NT2/D1 (cell line): ENCODE results near the gene TLX1.

Source experiments
- DNase-seq: peaks from one replicate; pipeline ENCODE4 v3.0.0-alpha.2; 2011; ENCODE audit warnings: low read depth, low spot score
- H3K27me3 ChIP-seq: 2 replicates; pipeline ENCODE4 v1.6.0; 2011; ENCODE audit warnings: mild to moderate bottlenecking; ENCODE audit not compliant: insufficient read length, insufficient read depth
- H3K36me3 ChIP-seq: 2 replicates; pipeline ENCODE4 v1.6.1; 2011; ENCODE audit warnings: mild to moderate bottlenecking, low read length, mixed read lengths; ENCODE audit not compliant: insufficient read depth, insufficient read length
- H3K4me1 ChIP-seq: 2 replicates; pipeline ENCODE4 v1.5.1; 2011; ENCODE audit not compliant: insufficient read depth, insufficient read length
- H3K4me3 ChIP-seq: 2 replicates; pipeline ENCODE4 v1.5.1; 2011; ENCODE audit warnings: low read depth; ENCODE audit not compliant: insufficient read length
- H3K9ac ChIP-seq: 2 replicates; pipeline ENCODE4 v1.6.0; 2011; ENCODE audit warnings: low read depth; ENCODE audit not compliant: insufficient read length
- H3K9me3 ChIP-seq: 2 replicates; pipeline ENCODE4 v1.5.1; 2011; ENCODE audit warnings: mild to moderate bottlenecking, low read length; ENCODE audit not compliant: insufficient read depth
- SUZ12 ChIP-seq: IDR thresholded peaks from 2 replicates; pipeline ENCODE4 v1.6.1; 2011; ENCODE audit not compliant: insufficient read length, insufficient read depth; ENCODE audit errors: extremely low read depth
- YY1 ChIP-seq: IDR thresholded peaks from 2 replicates; pipeline ENCODE4 v1.6.1; 2011; ENCODE audit not compliant: insufficient read length, insufficient read depth
- ZNF274 ChIP-seq: IDR thresholded peaks from 2 replicates; pipeline ENCODE4 v1.6.1; 2011; ENCODE audit warnings: mild to moderate bottlenecking, low read depth, low read length

Gene TLX1

DNA sequence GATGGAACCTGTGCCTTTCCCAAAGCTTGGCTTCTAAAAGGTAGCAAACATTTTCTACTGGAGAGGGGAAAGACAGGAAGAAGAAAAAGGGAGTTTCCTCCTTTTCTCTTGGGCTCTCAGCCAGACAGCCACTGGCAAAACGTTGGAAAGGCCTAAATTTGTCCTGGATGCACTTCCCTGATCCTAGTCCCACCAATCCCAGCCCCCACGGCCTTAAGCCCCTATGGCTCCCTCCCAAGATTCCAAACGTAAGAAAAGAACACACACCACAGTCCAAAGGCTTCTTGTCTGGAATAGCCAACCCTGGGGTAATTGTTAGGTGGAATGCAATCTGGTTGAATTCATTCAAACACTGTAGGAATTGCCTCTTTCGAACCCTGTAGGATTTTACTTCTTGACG is 959 bp upstream of the TLX1 start:
- TF ChIP-seq SUZ12 = no peak
- no peak for TF ChIP-seq YY1
- TF ChIP-seq ZNF274 = no peak
- DNase-seq = no peak
- H3K4me3 ChIP-seq = no peak overlapping the region
- peaks cover 98% of the 10 kb centered on the region for H3K27me3 ChIP-seq
- H3K9ac ChIP-seq = no peak overlapping the region
- H3K4me1 ChIP-seq = peaks cover 10% of the 10 kb centered on the region
- no peaks in the 10 kb centered on the region for H3K9me3 ChIP-seq
- no peaks in the 10 kb centered on the region for H3K36me3 ChIP-seq

- peaks cover 98% of the 10 kb centered on the region for H3K27me3 ChIP-seq
- H3K36me3 ChIP-seq = no peaks in the 10 kb centered on the region
- H3K4me1 ChIP-seq = peaks cover 17% of the 10 kb centered on the region
- peak overlapping the region; percentile 4 for H3K4me3 ChIP-seq
- TF ChIP-seq SUZ12 (no peak), ZNF274 (no peak), YY1 (no peak)
- H3K9me3 ChIP-seq = no peaks in the 10 kb centered on the region
- no peak for DNase-seq
- no peak overlapping the region for H3K9ac ChIP-seq
These were observed 999 bp downstream of the TLX1 start for GRCh38 chr10:101131962-101132635.

- no peak for TF ChIP-seq YY1
- peak; percentile 41 for TF ChIP-seq SUZ12
- TF ChIP-seq ZNF274 = no peak
- Histone ChIP-seq H3K27me3 (peaks cover 99% of the 10 kb centered on the region), H3K36me3 (no peaks in the 10 kb centered on the region), H3K9ac (no peak overlapping the region), H3K4me3 (no peak overlapping the region), H3K4me1 (peaks cover 17% of the 10 kb centered on the region), H3K9me3 (no peaks in the 10 kb centered on the region)
- DNase-seq = no peak
These were observed 1.8 kb downstream of the TLX1 start for GRCh38 chr10:101132636-101133473.

GRCh38 chr10:101133489-101134298 is 2.6 kb downstream of the TLX1 start:
- TF ChIP-seq YY1 (no peak), SUZ12 (peak; percentile 46)
- no peaks in the 10 kb centered on the region for H3K36me3 ChIP-seq
- peak overlapping the region; percentile 56 for H3K9ac ChIP-seq
- no peaks in the 10 kb centered on the region for H3K9me3 ChIP-seq
- H3K27me3 ChIP-seq = peaks cover 99% of the 10 kb centered on the region
- H3K4me3 ChIP-seq = peak overlapping the region; percentile 6
- DNase-seq = no peak
- peaks cover 17% of the 10 kb centered on the region for H3K4me1 ChIP-seq

DNA sequence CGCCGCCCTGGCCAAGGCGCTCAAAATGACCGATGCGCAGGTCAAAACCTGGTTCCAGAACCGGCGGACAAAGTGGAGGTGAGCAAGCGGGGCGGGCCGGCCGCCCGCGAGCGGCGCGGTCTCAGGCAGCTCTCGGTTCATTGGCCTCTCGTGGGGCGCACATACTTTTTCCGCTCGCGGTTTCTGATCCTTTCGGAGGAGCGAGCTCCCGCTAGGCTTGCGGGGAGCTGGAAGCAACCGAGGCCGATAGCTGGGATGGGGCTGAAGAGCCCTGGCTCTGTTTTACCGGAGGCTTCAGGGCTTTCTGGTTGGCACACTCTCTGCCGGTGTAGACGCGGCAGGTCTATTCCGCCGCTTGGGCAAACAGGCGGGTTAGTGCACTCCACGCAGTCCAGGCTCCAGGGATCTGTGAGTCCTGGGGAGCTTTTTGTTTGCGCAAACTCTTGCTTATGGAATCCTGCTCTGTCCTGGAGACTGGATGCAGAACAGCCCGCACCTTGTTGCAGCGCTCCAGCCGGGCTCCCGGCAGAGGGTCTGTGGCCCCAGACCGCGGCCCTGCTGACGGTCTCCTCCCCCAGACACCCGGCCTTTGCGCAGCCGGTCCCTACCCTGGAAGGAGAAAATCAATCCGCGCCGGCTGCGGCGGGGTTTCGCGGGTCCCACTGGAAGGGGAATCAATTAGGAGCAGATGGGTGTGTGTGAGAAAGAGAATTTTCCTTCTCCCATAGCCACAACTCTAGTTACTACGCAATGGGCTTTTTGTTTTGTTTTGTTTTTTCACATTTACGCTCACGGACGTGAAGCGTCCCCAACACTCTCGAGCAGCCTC is 3.4 kb downstream of the TLX1 start:
- H3K9me3 ChIP-seq = no peaks in the 10 kb centered on the region
- no peaks in the 10 kb centered on the region for H3K36me3 ChIP-seq
- TF ChIP-seq YY1 = no peak
- no peak for TF ChIP-seq ZNF274
- peak; percentile 89 for TF ChIP-seq SUZ12
- peaks cover 20% of the 10 kb centered on the region for H3K4me1 ChIP-seq
- H3K9ac ChIP-seq = peak overlapping the region; percentile 56
- H3K4me3 ChIP-seq = peak overlapping the region; percentile 11
- H3K27me3 ChIP-seq = peaks cover 100% of the 10 kb centered on the region
- DNase-seq = no peak

GRCh38 chr10:101135141-101136006 is 4.3 kb downstream of the TLX1 start:
- TF ChIP-seq SUZ12 (no peak), ZNF274 (no peak), YY1 (no peak)
- no peaks in the 10 kb centered on the region for H3K36me3 ChIP-seq
- no peak for DNase-seq
- H3K27me3 ChIP-seq = peaks cover 100% of the 10 kb centered on the region
- peaks cover 20% of the 10 kb centered on the region for H3K4me1 ChIP-seq
- peak overlapping the region; percentile 18 for H3K9ac ChIP-seq
- no peak overlapping the region for H3K4me3 ChIP-seq
- no peaks in the 10 kb centered on the region for H3K9me3 ChIP-seq
